WTC11 (cell line): Measurements from ENCODE around the gene TMEM121. TPM values are rescaled to one million over a fixed set of nuclear protein-coding genes. Genes with fewer than 3 reads are reported as not detected.

ENCODE experiments used
- ATAC-seq: fragments of 200-7000 bp; cut with Tn5 transposase; 2 replicates; pipeline ENCODE4 v1.10.0; 2021; ENCODE audit warnings: mild to moderate bottlenecking, moderate library complexity
- CTCF ChIA-PET: fragments of 300-600 bp; sonication (Branson Sonifier 250); formaldehyde crosslinking; loops from one replicate; lab custom pipeline; 2021; ENCODE audit warnings: antibody characterized with exemption; lab: Charles Lee
- POLR2A ChIA-PET: fragments of 350-600 bp; sonication (Branson Sonifier 250); formaldehyde crosslinking; loops from one replicate; lab custom pipeline; 2021; ENCODE audit warnings: antibody characterized with exemption; lab: Charles Lee
- DNase-seq: peaks from one replicate; pipeline ENCODE4 v3.0.0; 2021; ENCODE audit warnings: low spot score
- H3K27ac Mint-ChIP-seq: 2 replicates; pipeline ENCODE4 v1.8.0; 2021; ENCODE audit warnings: mixed read lengths
- H3K27me3 Mint-ChIP-seq: 2 replicates; pipeline ENCODE4 v1.8.0; 2021; ENCODE audit warnings: low read depth, mild to moderate bottlenecking, moderate library complexity, mixed read lengths
- H3K36me3 Mint-ChIP-seq: 2 replicates; pipeline ENCODE4 v1.8.0; 2021; ENCODE audit warnings: mixed read lengths
- H3K4me1 Mint-ChIP-seq: 2 replicates; pipeline ENCODE4 v1.8.0; 2022; ENCODE audit warnings: mixed read lengths
- H3K4me3 Mint-ChIP-seq: 2 replicates; pipeline ENCODE4 v1.8.0; 2021; ENCODE audit warnings: mild to moderate bottlenecking, moderate library complexity, mixed read lengths
- H3K9me3 Mint-ChIP-seq: 2 replicates; pipeline ENCODE4 v1.8.0; 2021; ENCODE audit warnings: mixed read lengths
- CREM ChIP-seq: sonication (generic); formaldehyde crosslinking; IDR thresholded peaks from 2 replicates; pipeline ENCODE4 v1.8.1; 2022; ENCODE audit warnings: mild to moderate bottlenecking, missing genetic modification reagents, moderate library complexity
- ETV6 ChIP-seq: sonication (generic); formaldehyde crosslinking; IDR thresholded peaks from 2 replicates; pipeline ENCODE4 v1.8.1; 2022; ENCODE audit warnings: mild to moderate bottlenecking, missing genetic modification reagents
- FOXJ3 ChIP-seq: sonication (generic); formaldehyde crosslinking; IDR thresholded peaks from 2 replicates; pipeline ENCODE4 v1.9.0; 2021; ENCODE audit warnings: missing genetic modification reagents, mild to moderate bottlenecking, borderline replicate concordance
- IRF2 ChIP-seq: sonication (generic); formaldehyde crosslinking; IDR thresholded peaks from 2 replicates; pipeline ENCODE4 v1.8.0; 2022; ENCODE audit warnings: low read depth, missing genetic modification reagents, borderline replicate concordance
- KAT7 ChIP-seq: sonication (generic); formaldehyde crosslinking; IDR thresholded peaks from 2 replicates; pipeline ENCODE4 v1.8.1; 2023; ENCODE audit warnings: missing genetic modification reagents, mild to moderate bottlenecking, borderline replicate concordance
- NFATC4 ChIP-seq: fragments of 250-450 bp; sonication (Bioruptor Pico); IDR thresholded peaks from 2 replicates; pipeline ENCODE4 v1.9.0; 2021; ENCODE audit warnings: mild to moderate bottlenecking
- NR1H2 ChIP-seq: sonication (generic); formaldehyde crosslinking; IDR thresholded peaks from 2 replicates; pipeline ENCODE4 v1.9.0; 2021; ENCODE audit warnings: mild to moderate bottlenecking, moderate library complexity, missing genetic modification reagents
- OVOL2 ChIP-seq: fragments of 250-450 bp; sonication (Bioruptor Pico); IDR thresholded peaks from 2 replicates; pipeline ENCODE4 v1.9.0; 2021; ENCODE audit warnings: mild to moderate bottlenecking, borderline replicate concordance
- PRRX2 ChIP-seq: fragments of 250-450 bp; sonication (Bioruptor Pico); IDR thresholded peaks from 2 replicates; pipeline ENCODE4 v1.8.0; 2021; ENCODE audit warnings: mild to moderate bottlenecking
- RELA ChIP-seq: sonication (generic); formaldehyde crosslinking; IDR thresholded peaks from 2 replicates; pipeline ENCODE4 v1.8.1; 2022; ENCODE audit warnings: missing genetic modification reagents, mild to moderate bottlenecking, borderline replicate concordance
- SMAD3 ChIP-seq: sonication (generic); formaldehyde crosslinking; IDR thresholded peaks from 2 replicates; pipeline ENCODE4 v1.8.0; 2022; ENCODE audit warnings: missing genetic modification reagents, mild to moderate bottlenecking, borderline replicate concordance
- SOX15 ChIP-seq: fragments of 250-450 bp; sonication (Bioruptor Pico); IDR thresholded peaks from 2 replicates; pipeline ENCODE4 v1.9.0; 2021; ENCODE audit warnings: mild to moderate bottlenecking
- TCF7 ChIP-seq: sonication (generic); formaldehyde crosslinking; IDR thresholded peaks from 2 replicates; pipeline ENCODE4 v1.8.0; 2022; ENCODE audit warnings: mild to moderate bottlenecking, low read depth, missing genetic modification reagents, moderate library complexity
- TEAD1 ChIP-seq: sonication (generic); formaldehyde crosslinking; IDR thresholded peaks from 2 replicates; pipeline ENCODE4 v1.8.0; 2022; ENCODE audit warnings: mild to moderate bottlenecking, missing genetic modification reagents
- total RNA-seq: library from RNA; stranded (reverse); gene quantifications from 3 replicates; pipeline ENCODE4 v1.2.3, GENCODE V29; 2021
- TF ChIP-seq, protein P1 (sequence below): sonication (generic); formaldehyde crosslinking; IDR thresholded peaks from 2 replicates; pipeline ENCODE4 v1.8.1; 2022; ENCODE audit warnings: mild to moderate bottlenecking, moderate library complexity, missing genetic modification reagents
- TF ChIP-seq, protein P2 (sequence below): sonication (generic); formaldehyde crosslinking; IDR thresholded peaks from 2 replicates; pipeline ENCODE4 v1.8.0; 2023; ENCODE audit warnings: missing genetic modification reagents
- TF ChIP-seq, protein P3 (sequence below): fragments of 250-450 bp; sonication (Bioruptor Pico); IDR thresholded peaks from 2 replicates; pipeline ENCODE4 v2.1.2; 2022; ENCODE audit warnings: mild to moderate bottlenecking, moderate library complexity
- TF ChIP-seq, protein P4 (sequence below): fragments of 200-600 bp; IDR thresholded peaks from 2 replicates; pipeline ENCODE4 v1.8.0; 2022; ENCODE audit warnings: antibody characterized with exemption
- TF ChIP-seq, protein P5 (sequence below): sonication (generic); formaldehyde crosslinking; IDR thresholded peaks from 2 replicates; pipeline ENCODE4 v1.8.1; 2023; ENCODE audit warnings: mild to moderate bottlenecking, missing genetic modification reagents, moderate library complexity
- TF ChIP-seq, protein P6 (sequence below): sonication (generic); formaldehyde crosslinking; IDR thresholded peaks from 2 replicates; pipeline ENCODE4 v1.8.0; 2022; ENCODE audit warnings: missing genetic modification reagents
- TF ChIP-seq, protein P7 (sequence below): fragments of 250-450 bp; sonication (Bioruptor Pico); conservative IDR thresholded peaks from 2 replicates; pipeline ENCODE4 v1.9.0; 2021; ENCODE audit warnings: mild to moderate bottlenecking

TMEM121 gene
- total RNA-seq, 1 experiment from 2014 or later: 0.81 TPM

DNA sequence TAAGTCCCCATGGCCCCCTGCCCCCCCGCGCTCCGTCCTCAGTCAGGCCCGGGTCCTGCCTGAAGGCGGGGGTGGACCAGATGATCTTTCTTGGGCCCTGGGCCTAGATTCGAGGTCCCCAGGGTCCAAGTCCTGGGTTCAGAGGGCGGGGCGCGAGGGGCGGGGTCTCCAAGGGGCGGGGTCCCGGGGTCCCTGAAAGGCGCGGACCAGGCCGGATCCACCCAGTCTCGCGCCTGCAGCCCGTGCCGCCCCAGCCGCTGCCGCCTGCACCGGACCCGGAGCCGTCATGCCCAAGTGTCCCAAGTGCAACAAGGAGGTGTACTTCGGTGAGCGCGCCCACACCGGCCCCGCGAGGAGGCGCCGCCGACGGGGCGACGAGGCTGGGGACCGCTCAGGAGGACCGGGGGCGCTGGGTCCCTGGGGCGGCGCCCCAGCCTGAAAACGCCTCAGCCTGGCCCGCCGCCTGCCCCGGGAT, 39.4 kb upstream of the TMEM121 start (continued):
- TF ChIP-seq, protein P1, sequence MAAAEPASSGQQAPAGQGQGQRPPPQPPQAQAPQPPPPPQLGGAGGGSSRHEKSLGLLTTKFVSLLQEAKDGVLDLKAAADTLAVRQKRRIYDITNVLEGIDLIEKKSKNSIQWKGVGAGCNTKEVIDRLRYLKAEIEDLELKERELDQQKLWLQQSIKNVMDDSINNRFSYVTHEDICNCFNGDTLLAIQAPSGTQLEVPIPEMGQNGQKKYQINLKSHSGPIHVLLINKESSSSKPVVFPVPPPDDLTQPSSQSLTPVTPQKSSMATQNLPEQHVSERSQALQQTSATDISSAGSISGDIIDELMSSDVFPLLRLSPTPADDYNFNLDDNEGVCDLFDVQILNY (CRISPR knock-in tag): 0 out of 2 replicates have a peak, but pooled peaks have one; percentile 52
- TF ChIP-seq SMAD3 (CRISPR knock-in tag): no peak

DNA sequence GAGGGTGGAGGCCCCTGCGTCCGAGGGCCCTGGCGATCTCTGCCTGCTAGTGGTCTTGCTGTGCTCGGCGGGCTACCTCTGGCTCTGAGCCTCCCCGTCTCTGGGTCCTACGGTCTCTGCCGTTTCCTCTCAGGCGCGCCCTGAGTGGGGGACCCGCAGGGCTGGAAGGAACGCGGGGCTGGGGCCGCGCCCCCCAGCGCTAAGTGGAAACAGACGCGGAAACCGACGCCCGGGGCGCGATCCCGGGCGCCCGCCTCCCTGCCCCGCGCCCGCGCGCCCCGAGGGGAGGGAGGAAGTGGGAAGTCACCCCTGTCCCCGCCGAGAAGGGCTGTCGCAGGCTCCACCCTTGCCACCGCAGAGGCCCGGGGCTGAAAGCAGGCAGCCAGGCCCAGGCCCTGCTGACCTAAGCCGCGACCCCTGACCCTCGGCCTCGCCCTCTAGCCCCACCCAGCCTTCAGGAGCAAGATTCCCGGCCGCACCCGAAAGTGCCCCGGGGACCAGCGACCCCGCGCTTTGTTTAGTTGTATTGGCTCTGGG, 38.9 kb upstream of the TMEM121 start:
- Mint-ChIP-seq H3K27me3 (peaks cover 62% of the 10 kb centered on the region), H3K9me3 (no peaks in the 10 kb centered on the region), H3K4me1 (peaks cover 4% of the 10 kb centered on the region), H3K27ac (no peak overlapping the region), H3K36me3 (no peaks in the 10 kb centered on the region), H3K4me3 (peak overlapping the region; percentile 36)
- TF ChIP-seq RELA (CRISPR knock-in tag) (no peak), FOXJ3 (CRISPR knock-in tag) (no peak), OVOL2 (no peak), SOX15 (CRISPR knock-in tag) (no peak), IRF2 (CRISPR knock-in tag) (no peak), NR1H2 (CRISPR knock-in tag) (no peak), CREM (CRISPR knock-in tag) (no peak), TEAD1 (CRISPR knock-in tag) (no peak), KAT7 (no peak), ETV6 (CRISPR knock-in tag) (no peak), TCF7 (CRISPR knock-in tag) (no peak), NFATC4 (no peak), PRRX2 (no peak)
- TF ChIP-seq, protein P2, sequence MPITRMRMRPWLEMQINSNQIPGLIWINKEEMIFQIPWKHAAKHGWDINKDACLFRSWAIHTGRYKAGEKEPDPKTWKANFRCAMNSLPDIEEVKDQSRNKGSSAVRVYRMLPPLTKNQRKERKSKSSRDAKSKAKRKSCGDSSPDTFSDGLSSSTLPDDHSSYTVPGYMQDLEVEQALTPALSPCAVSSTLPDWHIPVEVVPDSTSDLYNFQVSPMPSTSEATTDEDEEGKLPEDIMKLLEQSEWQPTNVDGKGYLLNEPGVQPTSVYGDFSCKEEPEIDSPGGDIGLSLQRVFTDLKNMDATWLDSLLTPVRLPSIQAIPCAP (CRISPR knock-in tag): no peak
- TF ChIP-seq, protein P3, sequence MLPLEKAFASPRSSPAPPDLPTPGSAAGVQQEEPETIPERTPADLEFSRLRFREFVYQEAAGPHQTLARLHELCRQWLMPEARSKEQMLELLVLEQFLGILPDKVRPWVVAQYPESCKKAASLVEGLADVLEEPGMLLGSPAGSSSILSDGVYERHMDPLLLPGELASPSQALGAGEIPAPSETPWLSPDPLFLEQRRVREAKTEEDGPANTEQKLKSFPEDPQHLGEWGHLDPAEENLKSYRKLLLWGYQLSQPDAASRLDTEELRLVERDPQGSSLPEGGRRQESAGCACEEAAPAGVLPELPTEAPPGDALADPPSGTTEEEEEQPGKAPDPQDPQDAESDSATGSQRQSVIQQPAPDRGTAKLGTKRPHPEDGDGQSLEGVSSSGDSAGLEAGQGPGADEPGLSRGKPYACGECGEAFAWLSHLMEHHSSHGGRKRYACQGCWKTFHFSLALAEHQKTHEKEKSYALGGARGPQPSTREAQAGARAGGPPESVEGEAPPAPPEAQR (CRISPR knock-in tag): no peak
- TF ChIP-seq, protein P4, sequence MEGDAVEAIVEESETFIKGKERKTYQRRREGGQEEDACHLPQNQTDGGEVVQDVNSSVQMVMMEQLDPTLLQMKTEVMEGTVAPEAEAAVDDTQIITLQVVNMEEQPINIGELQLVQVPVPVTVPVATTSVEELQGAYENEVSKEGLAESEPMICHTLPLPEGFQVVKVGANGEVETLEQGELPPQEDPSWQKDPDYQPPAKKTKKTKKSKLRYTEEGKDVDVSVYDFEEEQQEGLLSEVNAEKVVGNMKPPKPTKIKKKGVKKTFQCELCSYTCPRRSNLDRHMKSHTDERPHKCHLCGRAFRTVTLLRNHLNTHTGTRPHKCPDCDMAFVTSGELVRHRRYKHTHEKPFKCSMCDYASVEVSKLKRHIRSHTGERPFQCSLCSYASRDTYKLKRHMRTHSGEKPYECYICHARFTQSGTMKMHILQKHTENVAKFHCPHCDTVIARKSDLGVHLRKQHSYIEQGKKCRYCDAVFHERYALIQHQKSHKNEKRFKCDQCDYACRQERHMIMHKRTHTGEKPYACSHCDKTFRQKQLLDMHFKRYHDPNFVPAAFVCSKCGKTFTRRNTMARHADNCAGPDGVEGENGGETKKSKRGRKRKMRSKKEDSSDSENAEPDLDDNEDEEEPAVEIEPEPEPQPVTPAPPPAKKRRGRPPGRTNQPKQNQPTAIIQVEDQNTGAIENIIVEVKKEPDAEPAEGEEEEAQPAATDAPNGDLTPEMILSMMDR: no peak
- DNase-seq: no peak
- POLR2A ChIA-PET: no interaction called here
- ATAC-seq: no peak
- CTCF ChIA-PET: interaction anchor here (0.6 to 1.9 kb wide), 3 partner anchors 14 to 39 kb away, joined by 3 to 14 read pairs (median 5); no protein-coding TSS in a partner anchor

DNA sequence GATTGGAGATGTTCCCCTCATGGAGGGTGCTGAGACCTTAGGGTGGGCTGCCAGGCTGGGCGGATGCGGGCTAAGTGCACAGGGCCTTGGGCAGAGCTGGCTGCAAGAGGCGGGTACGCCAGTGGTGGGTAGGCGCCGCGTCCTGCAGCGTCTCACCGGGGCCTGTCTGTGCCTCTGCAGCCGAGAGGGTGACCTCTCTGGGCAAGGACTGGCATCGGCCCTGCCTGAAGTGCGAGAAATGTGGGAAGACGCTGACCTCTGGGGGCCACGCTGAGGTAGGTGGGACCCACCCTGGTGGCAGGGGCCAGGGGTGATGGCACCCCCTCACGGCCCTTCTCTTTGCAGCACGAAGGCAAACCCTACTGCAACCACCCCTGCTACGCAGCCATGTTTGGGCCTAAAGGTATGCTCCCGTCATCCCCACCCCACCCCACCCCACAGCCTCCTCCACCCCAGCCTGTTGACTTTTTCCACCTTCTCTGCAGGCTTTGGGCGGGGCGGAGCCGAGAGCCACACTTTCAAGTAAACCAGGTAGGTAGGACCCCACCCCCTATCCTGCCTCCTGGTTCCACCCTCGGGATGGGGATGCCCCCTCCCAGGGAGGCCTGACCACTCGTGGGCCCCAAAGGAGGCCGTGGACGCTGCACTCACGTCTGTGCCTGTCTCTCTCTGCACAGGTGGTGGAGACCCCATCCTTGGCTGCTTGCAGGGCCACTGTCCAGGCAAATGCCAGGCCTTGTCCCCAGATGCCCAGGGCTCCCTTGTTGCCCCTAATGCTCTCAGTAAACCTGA, 38.2 kb upstream of the TMEM121 start:
- ChIA-PET POLR2A (no interaction called here), CTCF (interaction anchor here (1.5 to 3.4 kb wide), 5 partner anchors 7 to 118 kb away, joined by 4 to 93 read pairs (median 49); no protein-coding TSS in a partner anchor)
- peak overlapping the region; percentile 25 for H3K4me3 Mint-ChIP-seq
- H3K4me1 Mint-ChIP-seq: peaks cover 4% of the 10 kb centered on the region
- DNase-seq: no peak
- H3K36me3 Mint-ChIP-seq: no peaks in the 10 kb centered on the region
- H3K27ac Mint-ChIP-seq: no peak overlapping the region
- no peaks in the 10 kb centered on the region for H3K9me3 Mint-ChIP-seq
- no peak for ATAC-seq
- H3K27me3 Mint-ChIP-seq: peaks cover 58% of the 10 kb centered on the region
- TF ChIP-seq, protein P5, sequence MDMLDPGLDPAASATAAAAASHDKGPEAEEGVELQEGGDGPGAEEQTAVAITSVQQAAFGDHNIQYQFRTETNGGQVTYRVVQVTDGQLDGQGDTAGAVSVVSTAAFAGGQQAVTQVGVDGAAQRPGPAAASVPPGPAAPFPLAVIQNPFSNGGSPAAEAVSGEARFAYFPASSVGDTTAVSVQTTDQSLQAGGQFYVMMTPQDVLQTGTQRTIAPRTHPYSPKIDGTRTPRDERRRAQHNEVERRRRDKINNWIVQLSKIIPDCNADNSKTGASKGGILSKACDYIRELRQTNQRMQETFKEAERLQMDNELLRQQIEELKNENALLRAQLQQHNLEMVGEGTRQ: no peak
- TF ChIP-seq, protein P6, sequence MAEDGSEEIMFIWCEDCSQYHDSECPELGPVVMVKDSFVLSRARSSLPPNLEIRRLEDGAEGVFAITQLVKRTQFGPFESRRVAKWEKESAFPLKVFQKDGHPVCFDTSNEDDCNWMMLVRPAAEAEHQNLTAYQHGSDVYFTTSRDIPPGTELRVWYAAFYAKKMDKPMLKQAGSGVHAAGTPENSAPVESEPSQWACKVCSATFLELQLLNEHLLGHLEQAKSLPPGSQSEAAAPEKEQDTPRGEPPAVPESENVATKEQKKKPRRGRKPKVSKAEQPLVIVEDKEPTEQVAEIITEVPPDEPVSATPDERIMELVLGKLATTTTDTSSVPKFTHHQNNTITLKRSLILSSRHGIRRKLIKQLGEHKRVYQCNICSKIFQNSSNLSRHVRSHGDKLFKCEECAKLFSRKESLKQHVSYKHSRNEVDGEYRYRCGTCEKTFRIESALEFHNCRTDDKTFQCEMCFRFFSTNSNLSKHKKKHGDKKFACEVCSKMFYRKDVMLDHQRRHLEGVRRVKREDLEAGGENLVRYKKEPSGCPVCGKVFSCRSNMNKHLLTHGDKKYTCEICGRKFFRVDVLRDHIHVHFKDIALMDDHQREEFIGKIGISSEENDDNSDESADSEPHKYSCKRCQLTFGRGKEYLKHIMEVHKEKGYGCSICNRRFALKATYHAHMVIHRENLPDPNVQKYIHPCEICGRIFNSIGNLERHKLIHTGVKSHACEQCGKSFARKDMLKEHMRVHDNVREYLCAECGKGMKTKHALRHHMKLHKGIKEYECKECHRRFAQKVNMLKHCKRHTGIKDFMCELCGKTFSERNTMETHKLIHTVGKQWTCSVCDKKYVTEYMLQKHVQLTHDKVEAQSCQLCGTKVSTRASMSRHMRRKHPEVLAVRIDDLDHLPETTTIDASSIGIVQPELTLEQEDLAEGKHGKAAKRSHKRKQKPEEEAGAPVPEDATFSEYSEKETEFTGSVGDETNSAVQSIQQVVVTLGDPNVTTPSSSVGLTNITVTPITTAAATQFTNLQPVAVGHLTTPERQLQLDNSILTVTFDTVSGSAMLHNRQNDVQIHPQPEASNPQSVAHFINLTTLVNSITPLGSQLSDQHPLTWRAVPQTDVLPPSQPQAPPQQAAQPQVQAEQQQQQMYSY: no peak
- TF ChIP-seq IRF2 (CRISPR knock-in tag): no peak
- no peak for TF ChIP-seq NFATC4
- TF ChIP-seq, protein P7, sequence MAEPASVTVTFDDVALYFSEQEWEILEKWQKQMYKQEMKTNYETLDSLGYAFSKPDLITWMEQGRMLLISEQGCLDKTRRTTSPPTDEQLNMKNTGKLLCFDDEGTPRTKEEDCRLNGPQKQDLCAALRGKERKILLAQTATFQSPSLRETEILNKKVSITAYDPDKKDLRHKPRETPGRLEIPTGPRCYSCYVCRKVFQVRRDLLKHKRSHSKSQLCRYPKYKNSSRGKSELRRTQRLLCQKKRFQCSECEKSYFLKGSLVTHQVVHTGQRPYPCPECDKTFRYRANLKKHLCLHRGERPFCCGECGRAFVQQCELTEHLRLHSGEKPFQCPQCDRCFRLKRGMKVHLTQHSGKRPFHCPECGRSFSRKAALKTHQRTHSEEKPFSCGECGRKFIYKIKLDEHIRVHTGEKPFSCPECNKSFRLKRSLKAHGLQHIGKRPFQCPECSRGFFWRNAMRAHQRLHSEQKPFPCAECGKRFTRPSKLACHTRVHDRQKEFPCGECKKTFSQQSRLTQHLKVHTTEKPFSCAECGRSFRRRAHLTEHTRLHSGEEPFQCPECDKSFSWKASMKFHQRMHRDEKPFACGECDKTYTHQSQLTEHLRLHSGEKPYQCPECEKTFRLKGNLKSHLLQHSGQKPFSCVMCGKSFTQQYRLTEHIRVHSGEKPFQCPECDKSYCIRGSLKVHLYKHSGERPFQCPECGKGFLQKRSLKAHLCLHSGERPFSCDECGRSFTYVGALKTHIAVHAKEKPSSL (CRISPR knock-in tag): no peak
